HG02759 (cell line): ENCODE results near the gene MACROH2A2.
"Not testable (repeated sequence)": the region's sequence is repeated elsewhere in the genome, so short reads cannot be mapped to it uniquely, and the experiment has no call there.

Experiments
- ATAC-seq: cut with Tn5 transposase; IDR thresholded peaks from one replicate; pipeline ENCODE4 v1.9.1; 2021; ENCODE audit warnings: mild to moderate bottlenecking, moderate library complexity; ENCODE audit not compliant: unreplicated experiment

The MACROH2A2 gene

DNA sequence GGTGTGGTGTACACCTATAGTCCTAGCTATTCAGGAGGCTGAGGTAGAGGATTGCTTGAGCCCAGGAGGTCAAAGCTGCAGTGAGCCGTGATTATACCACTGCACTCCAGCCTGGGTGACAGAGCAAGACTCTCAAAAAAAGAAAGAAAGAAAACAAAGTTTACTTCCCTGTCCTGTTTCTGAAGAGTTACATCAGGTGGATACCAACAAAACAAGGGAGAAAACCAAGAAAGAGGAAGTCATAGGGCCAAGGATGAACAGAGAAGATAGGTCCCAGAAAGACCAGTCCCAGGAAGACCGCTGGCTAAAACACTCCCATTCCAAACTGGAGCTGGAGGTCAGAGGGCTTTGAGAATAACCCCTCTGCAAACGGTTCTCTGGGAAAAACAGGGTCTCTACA, 13.5 kb downstream of the MACROH2A2 start:
- ATAC-seq: no peak

DNA sequence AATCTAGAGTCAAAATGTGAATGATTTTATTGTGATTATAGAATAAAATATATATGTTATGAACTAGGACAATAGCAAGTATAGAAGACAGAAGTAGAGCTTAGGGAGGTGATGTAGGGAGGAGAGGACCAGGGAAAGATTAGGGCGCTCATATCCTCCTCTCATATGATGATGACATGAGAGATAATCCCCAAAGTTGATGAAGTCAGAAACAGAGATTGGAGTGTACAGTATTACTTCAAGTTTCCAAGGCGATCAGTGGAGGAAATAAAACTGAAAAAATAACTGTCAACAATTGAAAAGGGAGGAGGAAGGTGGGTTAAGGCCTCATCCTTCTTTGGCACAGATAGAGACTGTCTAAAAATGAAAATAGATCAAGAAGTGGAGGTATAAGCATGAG, 14.9 kb downstream of the MACROH2A2 start:
- no peak for ATAC-seq

DNA sequence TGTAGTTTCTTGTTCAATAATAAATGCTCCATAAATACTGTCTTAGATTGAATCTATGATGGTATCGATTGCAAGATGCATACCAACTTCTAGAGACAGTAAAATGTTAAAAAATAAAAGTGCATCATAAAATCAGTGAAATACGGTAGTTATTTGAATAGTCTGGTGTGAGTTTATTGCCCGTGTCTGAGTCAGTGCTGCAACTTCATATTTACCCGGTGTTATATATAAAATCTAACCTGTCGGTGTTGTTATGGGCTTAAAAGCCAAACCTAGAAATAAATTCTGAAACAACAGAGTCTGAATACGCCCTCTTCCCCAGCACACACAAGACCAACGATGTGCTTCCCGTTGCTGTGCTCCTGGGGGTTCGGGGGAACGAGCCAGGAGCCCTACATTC, 16.3 kb downstream of the MACROH2A2 start:
- no peak for ATAC-seq

DNA sequence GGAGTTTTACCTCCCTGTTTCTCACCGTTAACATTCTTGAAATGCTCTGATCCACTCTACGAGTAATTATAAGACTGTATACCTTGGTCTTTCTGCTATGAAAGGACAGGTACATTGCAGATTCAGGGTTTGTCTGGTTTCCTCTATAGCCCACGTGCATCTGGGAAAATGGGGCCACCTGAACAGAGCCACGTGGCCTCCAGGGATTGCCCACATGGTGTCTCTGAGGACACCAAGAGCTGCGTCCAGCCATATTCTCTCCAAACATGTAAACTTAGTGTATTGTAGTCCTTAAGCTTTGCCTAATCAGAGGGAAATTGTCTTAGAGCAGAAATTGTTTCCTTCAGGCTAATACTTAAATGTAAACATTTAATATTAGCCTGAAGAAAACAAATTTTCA, 16.7 kb downstream of the MACROH2A2 start:
- no peak for ATAC-seq

DNA sequence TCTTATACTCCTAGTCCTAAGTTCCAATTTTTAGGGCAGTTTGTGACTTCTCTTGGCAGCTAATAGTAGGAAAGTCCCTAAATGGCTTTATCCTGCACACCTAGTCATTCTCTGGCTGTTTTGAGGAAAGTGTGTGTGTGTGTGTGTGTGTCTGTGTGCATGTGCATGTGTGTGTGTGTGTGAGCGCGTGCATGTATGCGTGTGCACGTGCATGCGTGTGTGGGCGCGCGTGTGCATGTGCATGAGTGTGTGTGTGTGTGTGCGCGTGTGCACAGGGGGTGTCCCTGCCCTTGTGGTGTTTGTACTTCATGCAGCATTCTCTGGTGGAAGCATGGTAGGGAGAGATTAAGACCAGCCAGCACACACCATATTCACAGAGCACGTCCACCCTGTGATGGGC, 18.2 kb downstream of the MACROH2A2 start:
- no peak for ATAC-seq

DNA sequence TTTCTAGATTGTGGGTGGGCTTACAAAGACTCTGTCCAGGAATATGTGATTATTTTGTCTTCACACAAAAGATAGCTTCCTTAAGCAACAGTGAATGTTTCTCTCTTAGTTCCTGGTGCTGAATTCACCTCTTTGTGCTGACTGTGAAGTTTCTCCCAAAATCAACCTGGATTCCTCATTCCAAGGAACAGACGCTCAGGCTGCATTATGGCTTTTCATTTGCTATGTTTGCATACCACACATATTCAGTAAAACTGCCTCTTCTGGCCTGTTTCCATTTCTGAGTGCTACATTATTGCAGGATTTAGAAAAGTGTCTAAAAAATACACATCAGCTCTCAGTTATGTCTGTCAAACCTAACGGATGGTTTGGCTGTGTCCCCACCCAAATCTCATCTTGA, 21.5 kb downstream of the MACROH2A2 start:
- ATAC-seq: no peak

DNA sequence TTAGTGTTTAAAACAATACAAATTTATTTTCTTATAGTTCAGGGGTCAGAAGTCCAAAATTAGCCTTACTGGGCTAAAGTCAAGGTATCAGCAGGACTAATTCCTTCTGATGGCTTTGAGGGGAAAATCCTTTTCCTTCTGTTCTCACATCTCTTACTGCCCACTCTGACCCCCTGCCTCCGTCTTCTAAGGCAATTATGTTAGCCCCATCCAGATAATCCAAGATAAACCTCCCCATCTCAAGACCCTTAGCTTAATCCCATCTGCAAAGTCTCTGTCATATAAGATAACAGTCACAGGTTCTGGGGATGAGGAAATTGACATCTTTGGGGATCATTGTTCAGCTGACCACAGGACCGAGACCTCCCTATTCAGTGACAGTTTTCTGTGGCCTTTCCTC, 22.3 kb downstream of the MACROH2A2 start:
- no peak for ATAC-seq

DNA sequence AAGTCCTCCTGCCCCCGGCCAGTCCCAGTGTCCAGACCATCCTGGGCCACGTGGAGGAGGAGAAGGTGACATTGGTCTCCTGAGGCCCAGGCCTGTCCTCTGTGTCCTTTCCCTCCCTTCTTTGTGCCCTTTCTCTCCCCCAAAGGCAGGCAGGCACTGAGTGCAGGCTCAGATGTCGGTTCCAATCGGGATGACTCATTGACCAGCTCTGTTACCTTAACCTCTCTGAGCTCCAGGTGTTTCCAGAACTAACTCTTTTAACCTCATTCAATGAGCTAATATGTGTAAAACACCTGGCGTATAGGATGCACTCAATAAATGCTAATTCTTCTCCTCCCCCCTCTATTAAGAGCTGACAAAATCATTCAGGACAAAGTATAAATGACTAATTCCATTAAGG, 25.7 kb downstream of the MACROH2A2 start:
- ATAC-seq: no peak

DNA sequence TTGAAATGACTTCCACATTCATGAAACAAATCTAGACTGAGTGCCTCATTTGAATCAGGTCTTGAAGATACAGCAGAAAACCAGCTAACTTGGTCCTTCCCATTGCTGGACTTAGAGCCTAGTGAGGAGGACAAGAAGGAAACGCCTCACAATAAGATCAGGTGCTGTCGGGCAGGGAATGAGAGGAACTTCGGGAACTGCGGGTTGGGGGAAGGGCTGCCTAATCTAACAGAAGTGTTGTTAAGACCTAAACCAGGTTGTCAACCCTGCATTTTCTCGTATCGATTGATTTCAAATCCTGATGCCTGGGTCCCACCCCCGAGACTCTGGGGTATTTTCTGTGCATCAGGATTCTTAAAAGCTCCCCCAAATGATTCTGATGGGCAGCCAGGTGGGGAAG, 26.3 kb downstream of the MACROH2A2 start:
- ATAC-seq: no peak

DNA sequence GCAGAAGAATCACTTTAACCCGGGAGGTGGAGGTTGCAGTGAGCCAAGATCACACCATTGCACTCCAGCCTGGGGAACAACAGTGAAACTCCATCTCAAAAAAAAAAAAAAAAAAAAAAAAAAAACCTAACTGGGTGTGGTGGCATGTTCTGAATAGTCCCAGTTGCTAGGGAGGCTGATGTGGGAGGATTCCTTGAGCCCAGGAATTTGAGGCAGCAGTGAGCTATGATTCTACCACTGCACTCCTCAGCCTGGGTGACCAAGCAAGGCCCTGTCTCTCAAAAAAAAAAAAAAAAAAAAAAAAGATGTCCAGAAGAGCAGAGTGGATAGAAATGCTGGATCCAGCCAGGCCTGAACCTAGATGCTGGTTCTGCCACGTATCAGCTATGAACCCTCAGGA, 28.1 kb downstream of the MACROH2A2 start:
- not testable (repeated sequence) for ATAC-seq

DNA sequence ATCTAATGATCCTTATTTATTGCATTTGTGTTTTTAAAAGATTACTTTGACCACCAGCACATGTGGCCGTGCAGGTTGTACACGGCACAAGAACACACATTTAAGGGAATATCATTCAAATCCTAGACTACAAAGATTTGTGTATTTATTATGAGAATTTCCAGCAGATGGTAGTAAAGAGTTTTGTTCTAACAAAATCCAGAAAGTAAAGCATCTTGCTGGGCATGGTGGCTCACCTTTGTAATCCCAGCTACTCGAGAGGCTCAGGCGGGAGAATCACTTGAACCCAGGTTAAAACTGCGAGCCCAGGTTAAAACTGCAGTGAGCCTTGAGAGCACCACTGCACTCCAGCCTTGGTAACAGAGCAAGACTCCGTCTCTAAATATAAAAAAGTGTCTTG, 31.5 kb downstream of the MACROH2A2 start:
- ATAC-seq: no peak

DNA sequence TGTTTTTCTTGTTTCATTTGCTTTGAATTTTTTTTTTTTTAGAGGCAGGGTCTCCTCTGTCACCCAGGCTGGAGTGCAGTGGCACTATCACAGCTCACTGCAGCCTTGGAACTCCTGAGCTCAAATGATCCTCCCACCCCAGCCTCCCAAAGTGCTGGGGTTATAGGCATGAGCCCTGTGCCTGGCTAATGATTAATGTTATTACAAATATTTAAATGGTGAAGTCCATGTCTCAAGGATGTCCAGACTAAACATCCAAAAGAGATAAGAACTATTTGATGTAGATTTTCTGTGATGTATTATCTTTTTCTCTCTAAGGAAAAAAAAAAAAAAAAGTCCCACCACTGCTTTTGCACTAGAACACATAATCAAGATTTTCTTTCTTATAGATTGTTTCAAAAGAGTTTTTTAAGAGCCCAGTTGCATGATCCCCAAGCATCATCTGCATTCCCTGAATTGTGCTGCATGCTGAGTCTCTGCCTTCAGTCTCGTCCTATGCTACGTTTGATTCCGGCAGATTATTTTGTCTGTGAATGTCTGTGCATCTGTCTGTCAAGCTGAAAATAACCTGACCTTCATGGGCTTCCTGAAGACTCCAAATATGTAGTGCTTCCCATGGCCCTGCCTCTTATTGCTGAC, 33.4 kb downstream of the MACROH2A2 start:
- no peak for ATAC-seq

DNA sequence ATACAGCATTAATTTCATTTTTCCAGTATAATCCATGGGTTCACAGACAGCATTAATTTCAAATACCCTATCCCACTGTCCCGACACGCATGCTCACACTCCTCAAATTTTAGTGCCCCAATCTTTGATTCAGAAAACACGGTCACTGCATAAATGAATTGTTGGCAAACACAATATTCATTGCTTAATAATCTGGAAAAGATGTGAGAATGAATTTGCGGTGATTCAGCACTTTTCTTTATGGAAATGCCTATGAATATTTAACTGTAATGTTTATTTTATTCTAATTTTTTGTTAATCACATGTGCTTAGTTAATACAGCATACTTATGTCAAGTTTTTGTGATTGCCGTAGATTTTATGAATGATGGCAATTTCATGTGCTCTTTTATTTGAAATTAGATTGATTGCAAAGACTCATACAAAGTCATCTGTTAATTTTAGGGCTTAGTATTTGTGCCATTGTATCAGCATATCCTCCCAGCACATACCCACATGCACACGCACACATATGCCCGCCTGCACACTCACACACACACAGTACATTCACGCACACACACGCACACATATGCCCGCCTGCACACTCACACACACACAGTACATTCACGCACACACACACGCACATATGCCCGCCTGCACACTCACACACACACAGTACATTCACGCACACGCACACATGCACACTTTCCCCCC, 35.1 kb downstream of the MACROH2A2 start:
- no peak for ATAC-seq

DNA sequence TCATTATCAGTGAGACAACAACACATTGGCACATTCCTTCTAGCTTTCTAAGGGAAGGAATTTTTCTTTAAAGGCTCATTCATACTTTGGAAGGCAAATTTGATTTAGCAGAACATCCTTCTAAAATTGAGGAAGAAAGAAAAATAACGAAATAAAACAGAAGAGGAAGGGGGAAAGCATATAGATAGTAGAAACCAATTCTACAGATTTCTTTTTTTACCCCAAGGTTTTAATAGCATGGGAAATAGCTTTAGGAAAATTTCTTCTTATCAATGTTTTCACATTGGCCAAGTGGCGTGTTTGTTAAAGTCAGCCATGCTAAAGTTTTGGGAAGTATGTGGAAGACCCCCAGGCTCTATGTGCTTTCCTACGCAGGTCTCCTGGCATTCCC, 35.7 kb downstream of the MACROH2A2 start:
- ATAC-seq: no peak

DNA sequence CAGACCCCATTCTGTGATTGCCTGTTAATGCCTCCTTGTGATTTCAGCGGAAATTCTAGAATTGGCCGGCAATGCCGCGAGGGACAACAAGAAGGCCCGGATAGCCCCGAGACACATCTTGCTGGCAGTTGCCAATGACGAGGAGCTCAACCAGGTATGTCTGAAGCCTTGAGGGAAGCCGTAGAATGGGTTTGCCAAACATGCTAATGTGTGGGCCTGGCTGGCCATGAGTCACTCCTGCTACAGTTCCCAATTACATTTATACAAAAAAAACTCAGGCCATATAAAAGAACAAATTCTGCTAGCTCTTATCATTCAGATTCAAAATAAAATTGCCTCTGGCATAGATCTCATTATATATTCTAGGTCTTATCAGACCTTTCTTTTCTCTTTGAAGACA, 37.4 kb downstream of the MACROH2A2 start:
- no peak for ATAC-seq

DNA sequence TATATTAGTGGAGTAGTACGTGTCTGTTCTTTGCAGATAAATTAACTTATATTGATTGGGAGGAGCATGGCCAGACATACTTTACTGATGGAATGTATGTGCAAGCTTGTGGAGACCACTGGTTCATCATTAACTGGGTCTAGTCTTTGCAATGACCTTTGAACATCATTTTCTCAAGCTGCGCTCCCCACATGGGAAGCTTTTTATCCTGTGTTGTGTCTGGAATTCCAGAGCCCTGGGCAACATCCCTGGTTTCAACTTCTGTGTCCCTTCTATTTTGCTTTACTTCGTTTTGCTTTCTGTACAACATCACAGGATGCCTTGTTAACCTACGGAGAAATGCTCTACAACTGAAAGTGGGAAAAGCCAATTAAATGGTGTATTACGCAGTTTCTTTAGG, 38.3 kb downstream of the MACROH2A2 start:
- no peak for ATAC-seq

DNA sequence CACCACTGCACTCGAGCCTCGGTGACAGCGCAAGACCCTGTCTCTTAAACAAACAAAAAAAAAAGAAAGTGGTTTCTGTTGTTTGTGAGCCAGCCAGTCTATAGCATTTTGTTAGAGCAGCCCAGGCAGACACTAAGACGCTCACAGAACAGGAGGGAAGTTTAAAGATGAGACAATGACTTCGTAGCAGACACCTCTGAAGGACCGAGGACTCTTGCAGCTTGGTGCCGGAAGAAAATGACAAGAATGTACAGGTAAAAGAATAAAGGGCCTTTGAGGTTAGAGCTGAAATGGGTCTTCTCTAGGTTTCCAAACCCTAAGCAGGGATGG, 39.7 kb downstream of the MACROH2A2 start:
- no peak for ATAC-seq

DNA sequence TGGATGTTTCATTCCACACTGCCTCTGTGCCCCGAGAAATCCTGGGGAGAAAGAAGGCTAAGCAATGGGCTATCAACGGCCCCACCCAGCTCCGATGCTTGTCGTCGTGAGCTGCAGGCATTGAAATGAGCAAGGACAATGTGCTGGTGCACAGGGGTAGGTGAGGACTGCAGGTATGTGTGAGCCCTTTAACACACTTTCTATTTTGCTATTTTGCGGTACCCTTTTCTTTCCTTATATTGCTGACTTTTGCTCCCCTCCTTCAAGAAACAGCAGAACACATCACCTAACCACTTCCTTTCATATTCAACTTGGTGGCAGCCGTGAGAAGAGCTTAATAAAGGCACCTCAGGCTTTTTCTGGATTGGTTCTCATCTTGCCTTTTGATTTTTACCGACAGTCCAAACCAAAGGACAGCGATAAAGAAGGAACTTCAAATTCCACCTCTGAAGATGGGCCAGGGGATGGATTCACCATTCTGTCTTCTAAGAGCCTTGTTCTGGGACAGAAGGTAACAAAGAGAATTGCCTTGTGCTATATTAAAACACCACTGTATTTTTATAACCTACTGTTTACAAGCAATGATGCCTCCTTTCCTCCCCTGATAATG, 40.8 kb downstream of the MACROH2A2 start:
- no peak for ATAC-seq

DNA sequence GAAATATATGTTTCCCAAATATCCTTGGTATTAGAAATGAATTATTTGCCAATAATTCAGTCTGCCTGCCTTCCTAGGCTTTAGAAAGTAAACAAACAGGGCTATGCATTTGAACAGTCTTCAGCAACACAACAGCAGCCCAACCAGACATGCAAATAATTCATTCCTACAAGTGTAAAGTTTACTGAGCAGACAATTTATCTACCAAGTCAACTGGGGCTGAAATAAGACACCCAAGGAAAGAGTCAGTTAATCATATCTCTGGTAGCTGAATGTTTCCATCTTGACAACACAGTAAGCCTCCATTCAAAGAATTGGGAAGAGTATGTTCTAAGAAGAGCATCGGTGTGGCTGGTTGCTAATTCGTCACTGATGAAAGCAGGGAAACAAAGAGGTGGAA, 41.6 kb downstream of the MACROH2A2 start:
- ATAC-seq: no peak

DNA sequence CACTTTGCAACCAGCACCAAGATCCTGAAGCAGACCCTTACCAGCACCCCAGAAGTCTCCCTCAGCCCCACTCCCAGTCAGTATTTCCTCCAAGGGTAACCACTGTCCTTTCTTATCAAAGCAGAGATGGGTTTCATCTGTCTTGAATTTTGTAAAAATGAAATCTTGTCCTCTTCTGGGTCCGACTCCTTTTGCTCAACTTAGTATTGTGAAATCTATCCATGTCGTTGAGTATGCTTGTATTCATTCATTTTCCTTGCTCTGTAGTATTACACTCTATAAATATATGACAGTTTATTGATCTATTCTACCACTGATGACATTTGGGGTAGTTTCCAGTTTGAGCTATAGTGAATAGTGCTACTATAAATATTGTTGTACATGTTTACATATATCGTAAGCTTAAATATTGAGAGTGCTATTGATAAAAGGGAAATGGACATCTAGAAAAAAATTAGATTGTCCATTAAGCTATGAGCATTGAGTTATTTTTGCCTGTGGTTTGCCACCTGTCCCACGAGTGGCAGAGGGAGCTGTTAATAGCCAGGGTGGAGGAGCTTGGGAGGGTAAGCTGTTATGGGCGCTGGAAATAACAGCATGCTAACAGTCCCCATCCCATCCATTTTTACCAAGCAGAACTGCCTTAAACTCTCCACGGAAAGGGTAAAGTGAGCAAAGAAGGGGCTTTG, 43.5 kb downstream of the MACROH2A2 start:
- ATAC-seq: no peak

DNA sequence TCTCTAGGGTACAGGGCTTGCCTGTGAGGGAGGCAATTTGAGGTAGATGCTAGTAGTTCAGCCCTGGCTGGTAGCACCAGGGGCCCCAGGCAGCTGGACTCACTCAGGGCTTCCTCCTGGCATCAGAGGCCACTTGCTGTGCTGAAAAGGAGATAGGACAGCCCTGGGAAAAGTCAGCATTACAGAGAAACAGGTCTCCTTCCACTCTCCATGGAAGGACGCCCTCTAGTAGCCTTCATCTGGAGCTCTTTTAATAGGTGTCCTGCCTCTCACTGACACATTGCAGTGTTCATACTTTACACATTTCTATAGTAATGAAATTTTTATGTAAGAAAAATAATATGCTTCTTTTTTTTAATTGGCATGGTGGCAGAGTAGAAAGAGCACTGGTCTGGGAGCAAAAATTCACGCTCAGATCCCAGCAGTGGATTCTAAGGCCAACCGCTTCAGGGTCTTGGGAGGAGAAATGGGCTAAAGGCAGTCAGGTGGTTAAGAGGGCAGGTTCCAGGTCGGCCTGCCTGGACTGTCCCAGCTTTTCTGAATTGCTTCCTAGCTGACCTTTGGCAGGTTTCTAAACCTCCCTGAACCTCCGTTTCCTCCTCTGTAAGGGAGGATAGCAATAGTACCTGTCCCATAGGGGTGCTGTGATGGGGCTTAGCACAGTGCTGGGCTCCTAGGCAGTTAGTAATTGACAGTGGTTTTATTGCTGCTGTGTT, 44.2 kb downstream of the MACROH2A2 start:
- no peak for ATAC-seq
